Measurements from ENCODE around the gene HOTAIR.
A peak's percentile ranks its signal among the peaks of the same experiment; 100 is the strongest.

HOTAIR gene

GRCh38 chr12:53974084-53975063 is at the start of gene HOTAIR:
TSS of gene HOTAIR (minus strand) at chr12:53974954.
- no peak for DNase-seq (ENCODE audit: low read depth in 2 of 2, low spot score in 1 of 2)

DNA sequence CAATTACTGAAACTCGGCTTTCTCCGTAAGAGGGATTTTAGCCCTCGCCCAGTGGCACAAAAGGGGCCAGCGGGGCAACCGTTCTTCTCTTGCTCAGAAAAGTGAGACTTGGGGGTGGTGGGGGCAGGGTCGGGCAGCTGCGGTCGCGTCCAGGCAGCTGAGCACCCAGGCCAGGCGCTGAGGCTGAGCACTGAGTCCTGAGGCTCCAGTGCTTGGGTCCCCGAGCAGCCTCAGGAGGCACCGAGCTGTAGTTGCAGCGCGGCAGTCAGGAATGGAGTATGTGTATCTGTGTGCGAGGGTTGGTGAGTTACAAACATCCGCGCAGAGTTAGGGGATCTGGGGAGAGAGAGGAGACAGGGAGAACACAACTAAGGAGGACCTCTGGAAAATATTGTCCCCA is 49.4 kb upstream of the HOTAIR start:
- DNase-seq (ENCODE audit: low read depth in 2 of 2, low spot score in 1 of 2) = no peak

DNA sequence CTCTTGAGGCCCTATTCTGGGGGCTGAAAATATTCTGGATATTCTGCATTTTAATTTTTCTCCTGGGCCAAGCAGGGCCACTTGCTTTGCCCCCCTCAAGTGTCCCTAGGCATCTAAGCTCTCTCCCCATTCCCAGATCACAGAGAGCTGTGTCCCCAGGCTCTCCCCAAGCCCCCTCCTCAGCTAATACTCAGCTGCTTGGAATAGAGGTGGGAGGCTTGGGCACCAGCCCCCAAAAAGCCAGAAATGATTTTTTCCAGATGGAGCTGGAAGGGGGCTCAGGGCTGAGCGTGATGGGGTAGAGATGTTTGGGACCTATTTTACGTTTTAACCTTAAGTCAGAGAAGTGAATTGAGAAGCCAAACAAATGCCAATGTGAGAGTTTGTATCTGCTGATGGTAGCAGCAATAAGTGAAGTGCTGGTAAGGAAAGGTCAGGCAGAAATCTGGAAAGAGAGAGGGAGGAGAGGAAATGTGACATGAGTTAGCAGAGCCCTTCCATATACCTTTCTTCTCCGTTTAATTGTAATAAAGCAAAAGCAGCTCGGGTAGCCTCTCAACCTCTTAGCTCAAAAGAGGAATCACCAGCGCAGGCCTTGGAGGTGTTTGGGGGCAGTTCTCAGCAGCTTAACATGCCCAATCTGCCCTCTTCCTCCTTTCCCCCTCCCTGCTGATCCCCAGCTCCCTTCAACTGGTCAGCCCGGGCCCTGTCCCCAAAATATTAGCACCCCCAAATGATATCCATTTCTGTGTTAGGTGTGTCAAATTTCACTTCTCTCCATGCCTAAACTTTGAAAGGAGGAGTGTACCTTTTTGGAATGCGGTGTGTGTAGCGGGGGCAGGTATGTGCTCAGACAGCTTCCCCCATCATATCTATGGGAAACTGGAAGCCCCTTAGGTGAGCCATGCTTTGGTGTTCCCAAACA is 48.5 kb upstream of the HOTAIR start:
- no peak for DNase-seq (ENCODE audit: low read depth in 2 of 2, low spot score in 1 of 2)

DNA sequence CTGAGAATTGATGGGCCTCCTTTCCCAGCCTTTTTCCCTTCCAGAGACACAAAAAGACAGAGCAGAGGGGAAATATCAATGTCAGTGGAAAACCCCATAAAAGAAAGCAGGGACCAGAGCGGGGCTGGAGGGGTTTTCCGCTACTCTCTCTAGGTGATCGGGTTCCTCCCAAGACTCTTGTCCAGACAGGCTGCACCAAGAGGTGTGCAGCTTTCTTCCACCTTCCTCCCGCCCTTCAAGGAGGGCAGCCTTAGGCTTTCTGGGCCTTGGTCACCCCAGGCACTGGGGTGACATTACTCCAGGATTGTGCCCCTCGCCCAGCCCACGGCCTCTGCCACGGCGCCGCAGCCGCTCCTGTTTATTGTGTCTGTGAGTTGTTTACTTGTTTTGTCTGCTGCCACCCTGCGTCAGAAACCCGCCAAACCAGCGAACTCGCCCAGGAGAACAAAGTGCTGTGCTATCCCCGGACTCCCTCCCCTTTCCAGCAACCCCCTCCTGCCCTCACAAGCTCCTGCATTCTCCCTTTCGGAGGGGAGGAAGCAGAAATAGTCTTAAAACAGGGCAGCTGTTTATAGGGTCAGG is 46.8 kb upstream of the HOTAIR start:
- DNase-seq (ENCODE audit: low read depth in 2 of 2, low spot score in 1 of 2) = no peak

GRCh38 chr12:54020591-54021405 is 46.0 kb upstream of the HOTAIR start:
- no peak for DNase-seq (ENCODE audit: low read depth in 2 of 2, low spot score in 1 of 2)

DNA sequence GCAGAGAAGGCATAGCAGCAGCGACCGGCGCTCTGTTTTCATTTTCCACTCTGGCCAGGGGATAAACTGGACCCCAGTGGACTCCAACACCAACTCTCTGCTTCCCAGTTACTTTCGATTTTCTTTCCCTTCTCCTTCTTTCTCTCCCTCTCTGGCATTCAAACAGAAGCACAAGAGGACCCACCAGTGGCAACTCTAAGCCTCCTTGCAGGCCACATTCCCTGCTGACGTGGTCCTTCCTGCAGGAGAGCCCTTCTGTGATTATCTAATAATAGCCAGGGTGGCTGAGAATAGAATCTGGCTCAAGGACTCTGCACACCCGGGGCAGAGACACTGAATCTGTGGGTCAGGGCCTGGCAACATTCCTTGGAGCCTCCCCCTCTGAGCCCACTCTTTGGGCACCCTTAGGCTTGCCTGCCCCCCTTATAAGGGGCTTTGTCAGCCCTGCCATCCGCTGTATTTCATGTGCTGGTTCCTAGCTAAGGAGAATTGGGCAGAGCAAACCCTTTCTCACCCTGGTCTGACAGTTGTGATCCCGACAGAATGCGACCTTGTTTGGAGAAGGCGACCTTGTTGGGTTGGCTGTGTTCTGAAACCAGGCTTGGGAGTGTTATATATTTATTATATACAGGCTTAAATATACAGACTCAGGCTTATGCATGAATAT is 45.3 kb upstream of the HOTAIR start:
- no peak for DNase-seq (ENCODE audit: low read depth in 2 of 2, low spot score in 1 of 2)

DNA sequence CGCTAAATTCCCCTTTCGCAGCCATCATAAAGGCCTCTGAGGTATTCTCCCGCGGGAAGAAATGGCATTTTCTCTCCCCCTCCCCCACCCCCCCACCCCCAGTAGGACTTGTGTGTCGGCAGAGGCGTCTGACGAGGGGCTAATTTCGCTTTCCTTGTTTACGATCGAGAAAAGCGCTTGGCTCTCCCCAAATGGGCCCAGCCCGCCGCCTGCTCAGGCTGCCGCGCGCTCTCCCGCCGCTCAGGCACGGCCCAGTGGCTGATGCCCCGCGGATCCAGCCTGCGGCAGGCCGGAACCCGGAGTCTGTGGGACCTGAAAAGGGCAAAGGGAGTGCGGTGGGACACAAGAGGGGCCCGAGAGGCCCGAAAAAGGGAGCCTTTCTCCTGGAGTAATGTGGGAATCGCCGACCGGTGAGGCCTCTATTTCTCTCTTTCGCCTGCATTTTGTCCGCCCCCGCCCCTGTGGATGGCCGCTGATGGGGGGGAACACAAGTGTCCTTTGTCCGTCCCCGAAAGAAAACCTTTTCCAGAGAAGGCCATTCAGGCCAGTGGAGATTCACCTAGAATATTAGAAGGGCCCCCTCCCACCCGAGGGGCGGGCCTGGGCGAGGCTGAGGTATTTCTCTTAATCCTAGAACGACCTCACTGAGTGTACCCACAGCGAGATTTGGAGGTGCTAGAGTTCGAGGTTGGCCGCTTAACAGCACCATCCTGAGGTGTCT is 44.5 kb upstream of the HOTAIR start:
- DNase-seq (ENCODE audit: low read depth in 2 of 2, low spot score in 1 of 2) = no peak

DNA sequence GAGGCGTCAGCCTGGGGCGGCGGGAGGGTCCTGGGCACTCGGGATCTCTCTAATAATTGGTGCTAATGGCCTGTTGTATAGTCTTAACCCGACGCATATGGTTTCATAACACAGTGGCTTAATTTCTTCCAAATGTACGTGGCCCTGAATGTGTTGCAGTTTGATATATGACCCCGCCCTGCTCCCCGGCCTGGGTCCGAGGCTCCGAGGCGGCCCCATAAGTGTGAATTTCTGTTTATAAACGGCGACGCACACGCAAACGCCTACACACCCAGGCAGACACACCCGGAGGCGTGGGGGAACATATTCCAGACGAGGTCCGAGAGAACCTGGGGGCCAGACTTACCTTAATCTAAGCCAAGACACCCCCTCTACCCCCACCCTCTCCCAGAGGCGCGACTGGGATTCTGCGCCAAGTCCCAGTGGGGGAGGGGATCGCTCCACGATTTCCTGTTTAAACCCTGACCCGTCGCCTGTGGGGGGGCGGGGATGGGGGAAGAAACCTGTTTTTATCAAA is 43.8 kb upstream of the HOTAIR start:
- no peak for DNase-seq (ENCODE audit: low read depth in 2 of 2, low spot score in 1 of 2)

DNA sequence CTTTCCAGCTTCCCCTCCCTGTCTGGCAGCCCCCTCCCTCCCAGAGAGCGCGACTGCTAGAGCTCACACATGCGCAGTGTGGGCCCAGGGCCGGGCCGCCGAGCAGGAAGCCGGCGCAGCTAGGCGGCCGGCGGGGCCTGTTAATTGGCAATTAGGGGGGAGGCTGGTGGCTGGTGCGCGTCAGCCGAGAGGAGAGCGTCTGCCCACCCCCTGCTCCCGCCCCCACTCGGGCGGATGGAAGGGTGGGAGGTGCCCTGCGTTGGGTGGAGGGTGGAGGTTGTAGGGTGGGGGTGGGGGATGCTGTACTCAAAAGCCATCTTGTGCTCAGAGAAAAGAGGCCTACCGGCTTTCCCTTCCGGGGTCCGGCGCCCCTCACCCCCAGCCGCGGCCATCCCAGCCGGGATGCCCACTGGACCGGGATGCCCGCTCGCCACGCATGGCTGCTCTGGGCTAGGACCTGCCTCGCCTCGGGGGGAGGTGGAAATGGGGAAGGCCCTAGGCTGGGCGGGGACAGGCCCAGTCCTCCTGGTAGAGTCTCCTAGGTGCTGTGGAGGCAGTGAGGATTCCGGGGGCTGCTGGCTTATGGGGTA is 43.2 kb upstream of the HOTAIR start:
- peak; percentile 26 to 55 for DNase-seq (ENCODE audit: low read depth in 2 of 2, low spot score in 1 of 2)

DNA sequence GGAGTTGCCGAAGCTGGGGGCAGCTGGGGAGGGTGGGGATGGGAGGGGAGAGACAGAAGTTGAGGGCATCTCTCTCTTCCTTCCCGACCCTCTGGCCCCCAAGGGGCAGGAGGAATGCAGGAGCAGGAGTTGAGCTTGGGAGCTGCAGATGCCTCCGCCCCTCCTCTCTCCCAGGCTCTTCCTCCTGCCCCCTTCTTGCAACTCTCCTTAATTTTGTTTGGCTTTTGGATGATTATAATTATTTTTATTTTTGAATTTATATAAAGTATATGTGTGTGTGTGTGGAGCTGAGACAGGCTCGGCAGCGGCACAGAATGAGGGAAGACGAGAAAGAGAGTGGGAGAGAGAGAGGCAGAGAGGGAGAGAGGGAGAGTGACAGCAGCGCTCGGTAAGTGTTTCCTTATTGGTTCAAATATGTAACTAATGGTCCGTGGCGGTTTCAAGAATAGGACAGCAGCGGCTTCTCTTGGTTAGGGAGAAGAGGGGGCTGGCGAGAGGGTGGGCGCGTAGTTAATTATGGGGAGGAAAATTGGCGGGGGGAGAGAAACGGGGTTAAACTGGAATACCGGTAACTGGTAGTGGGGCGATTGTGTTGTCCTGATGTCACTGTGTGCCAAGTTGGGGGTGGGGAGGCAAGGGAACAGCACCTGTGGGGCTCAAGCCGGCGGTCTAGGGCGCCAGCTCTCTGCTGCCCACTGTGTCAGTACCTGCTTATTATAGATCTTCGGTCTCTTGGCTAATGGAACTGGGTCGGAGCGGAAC is 42.5 kb upstream of the HOTAIR start:
- DNase-seq (ENCODE audit: low read depth in 2 of 2, low spot score in 1 of 2) = no peak

- DNase-seq (ENCODE audit: low read depth in 2 of 2, low spot score in 1 of 2) = no peak
Observed at GRCh38 chr12:54016478-54016964, 41.8 kb upstream of the HOTAIR start.

- DNase-seq (ENCODE audit: low read depth in 2 of 2, low spot score in 1 of 2) = no peak
Observed at GRCh38 chr12:54016051-54016450, 41.3 kb upstream of the HOTAIR start.

DNA sequence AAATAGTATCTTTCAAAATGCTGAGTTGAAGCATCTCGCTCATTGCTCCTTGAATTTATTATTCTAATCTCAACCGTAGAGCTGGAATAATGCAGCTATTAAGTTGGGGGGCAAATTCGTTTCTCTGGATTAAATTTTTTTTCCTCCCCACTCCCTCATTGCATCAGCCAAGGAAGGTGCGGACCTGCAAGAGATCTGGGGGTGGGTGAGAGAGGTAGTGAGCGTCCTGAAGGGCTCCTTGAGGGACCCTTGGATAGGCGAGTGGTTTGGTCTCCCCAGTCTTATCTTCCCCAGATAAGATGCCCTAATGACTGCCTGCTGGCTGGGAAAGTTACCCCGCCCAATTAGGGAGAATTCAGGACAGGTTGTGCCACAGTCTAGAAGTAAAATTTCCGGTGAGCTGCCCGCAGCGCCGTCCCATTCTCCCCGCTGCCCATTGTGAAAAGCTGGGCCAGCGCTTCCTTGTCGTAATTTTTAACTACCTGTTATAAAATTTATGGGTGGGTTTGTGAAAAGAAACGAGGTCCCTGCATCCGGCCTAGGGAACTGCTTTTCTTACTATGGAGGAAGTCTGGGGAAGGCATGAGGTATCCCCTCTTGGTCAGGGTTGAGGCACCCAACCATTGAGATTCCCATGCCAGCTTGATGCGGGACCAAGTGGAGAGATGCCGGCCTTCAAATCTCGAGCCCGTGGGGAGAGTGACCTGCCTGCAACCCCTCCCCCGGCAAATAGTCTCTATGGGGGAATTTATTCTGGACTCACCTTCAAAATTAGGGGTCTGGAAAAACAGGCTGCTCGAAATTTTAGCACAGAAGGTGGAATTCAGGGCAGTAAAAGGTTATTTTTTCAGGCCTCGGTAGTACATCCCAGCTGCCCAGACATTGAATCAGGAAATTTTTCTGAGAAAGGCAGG is 40.5 kb upstream of the HOTAIR start:
- DNase-seq (ENCODE audit: low read depth in 2 of 2, low spot score in 1 of 2) = no peak

DNA sequence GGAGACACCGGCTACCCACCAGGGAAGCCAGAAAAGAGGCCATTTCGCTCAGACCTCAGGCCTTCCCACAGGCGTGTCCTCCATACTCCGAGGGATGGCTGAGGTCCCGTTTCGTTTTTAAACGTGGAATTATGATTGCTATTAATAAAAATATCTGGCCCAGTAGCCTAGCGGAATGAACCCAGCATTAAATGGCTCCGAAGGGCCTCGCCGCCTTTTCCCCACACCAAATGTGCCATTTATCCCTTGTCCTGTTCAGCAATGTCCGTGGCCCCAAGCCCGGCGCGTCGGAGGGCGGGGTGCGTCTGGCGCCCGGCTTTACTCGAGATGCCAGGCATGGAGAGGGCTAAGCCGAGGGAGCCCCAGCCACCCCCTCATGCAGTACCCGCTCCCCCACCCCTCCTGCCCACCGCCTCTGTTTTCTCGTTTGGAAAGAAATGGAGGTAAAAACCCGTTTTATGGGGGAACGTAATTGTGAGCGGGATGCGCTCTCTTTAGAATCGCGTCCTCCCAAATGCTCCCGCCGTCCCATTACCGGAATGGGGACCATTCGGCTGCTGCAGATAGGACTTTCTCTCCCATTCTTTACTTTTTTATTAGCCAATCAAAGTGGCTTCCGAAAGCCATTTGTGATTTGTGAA is 39.7 kb upstream of the HOTAIR start:
- no peak for DNase-seq (ENCODE audit: low read depth in 2 of 2, low spot score in 1 of 2)

DNA sequence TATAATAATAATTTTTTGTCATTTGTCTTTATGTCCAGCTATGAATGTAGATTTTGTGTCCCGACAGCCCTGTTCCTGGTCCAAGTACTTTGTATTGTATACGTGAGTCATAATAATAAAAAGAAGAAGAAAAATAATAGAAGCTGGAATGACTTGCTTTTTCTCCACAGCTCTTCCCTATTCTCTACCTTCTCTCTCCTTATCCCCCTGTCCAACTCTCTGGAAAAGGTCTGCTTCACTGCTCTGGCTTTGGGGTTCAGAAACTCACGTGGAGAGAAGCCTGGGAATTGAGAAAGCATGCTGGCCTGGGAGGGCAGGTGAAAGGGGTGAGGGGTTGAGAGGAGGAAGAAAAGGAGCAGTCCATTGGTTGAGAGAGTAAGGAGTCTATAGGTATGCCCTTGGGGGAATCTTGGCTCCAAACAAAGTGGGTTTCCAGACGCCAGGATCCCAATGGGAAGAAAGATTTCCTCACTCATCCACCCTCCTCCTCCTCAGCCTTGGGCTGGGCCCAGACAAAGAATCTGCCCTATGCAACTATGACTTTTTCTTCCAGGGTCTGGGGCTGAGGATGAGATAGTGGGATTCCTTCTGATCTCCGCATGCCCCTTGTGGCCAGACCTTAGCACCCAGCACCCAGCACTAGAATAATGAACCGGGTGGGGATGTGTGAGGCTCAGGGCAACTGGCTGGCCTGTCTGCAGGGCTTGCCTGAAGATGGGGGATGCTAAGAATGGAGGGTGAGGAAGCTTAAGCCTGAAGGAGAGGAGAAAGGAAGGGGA is 38.1 kb upstream of the HOTAIR start:
- no peak for DNase-seq (ENCODE audit: low read depth in 2 of 2, low spot score in 1 of 2)
